Transverse colon (tissue), 4 donors: Measurements from ENCODE around the gene RBM27.

Source experiments
- CTCF ChIP-seq, 5 experiments: fragments of 200-600 bp in 3 of 5; fragments of 450-650 bp in 2 of 5; sonication (generic) in 3 of 5; IDR thresholded peaks; 1 replicate in 2 of 5; 2 replicates in 3 of 5; pipeline ENCODE4 v1.5.1; 2016 to 2017; ENCODE audit warnings: antibody characterized with exemption in 5 of 5, inconsistent platforms in 3 of 5, mild to moderate bottlenecking in 2 of 5, moderate library complexity in 1 of 5
- POLR2A ChIP-seq: fragments of 450-650 bp; IDR thresholded peaks from one replicate; pipeline ENCODE4 v1.6.1; 2016; ENCODE audit warnings: antibody characterized with exemption, mild to moderate bottlenecking, moderate library complexity
- POLR2AphosphoS5 ChIP-seq, 3 donors: sonication (generic); formaldehyde crosslinking; IDR thresholded peaks; one replicate each; pipeline ENCODE4 v1.6.1; 2016; ENCODE audit warnings: antibody characterized with exemption in 3 of 3

- no peak for TF ChIP-seq CTCF (IDR thresholded peaks at IDR 0.05)
- no peak for TF ChIP-seq POLR2AphosphoS5 (IDR thresholded peaks at IDR 0.05)
- no peak for TF ChIP-seq POLR2A
These were observed 14.8 kb downstream of the RBM27 start for GRCh38 chr5:146218168-146218567.
